ENCODE results near the gene ATG5.
A peak's percentile ranks its signal among the peaks of the same experiment; 100 is the strongest.

Gene ATG5

GRCh38 chr6:106325336-106326178, at the start of gene ATG5:
ATG5 (minus strand) TSS chr6:106325760; CDS start chr6:106316208, 9,552 bp downstream.
- DNase-seq: peak; percentile 74 to 100 (median 98)

- no peak for DNase-seq
Observed at GRCh38 chr6:106373502-106374239, 48.1 kb upstream of the ATG5 start.

- DNase-seq: no peak
Observed at GRCh38 chr6:106372838-106373501, 47.4 kb upstream of the ATG5 start.

- DNase-seq: no peak
Observed at GRCh38 chr6:106370639-106371038, 45.1 kb upstream of the ATG5 start.

GRCh38 chr6:106369739-106370138, 44.2 kb upstream of the ATG5 start:
- DNase-seq: no peak

- no peak for DNase-seq
Observed at GRCh38 chr6:106363401-106364138, 38.0 kb upstream of the ATG5 start.

GRCh38 chr6:106360989-106361430, 35.5 kb upstream of the ATG5 start:
- DNase-seq: no peak

GRCh38 chr6:106360410-106360988, 34.9 kb upstream of the ATG5 start, which contains the start of gene CRYBG1:
CRYBG1 (plus strand) TSS chr6:106360717; CDS start chr6:106360909, 192 bp downstream.
- DNase-seq: peak in 35 of 56 donors; percentile 1 to 56 (median 15)

- peak in 2 of 56 donors; percentile 8 to 17 for DNase-seq
Observed at GRCh38 chr6:106359959-106360409, 34.4 kb upstream of the ATG5 start.

GRCh38 chr6:106356378-106356777, 30.8 kb upstream of the ATG5 start:
- no peak for DNase-seq

- no peak for DNase-seq
Observed at GRCh38 chr6:106347219-106347618, 21.7 kb upstream of the ATG5 start.

- DNase-seq: peak in 39 of 56 donors; percentile 1 to 70 (median 27)
Observed at GRCh38 chr6:106339334-106340029, 13.9 kb upstream of the ATG5 start.

GRCh38 chr6:106334646-106335448, 9.3 kb upstream of the ATG5 start:
- peak in 15 of 56 donors; percentile 0 to 23 (median 7) for DNase-seq

- no peak for DNase-seq
Observed at GRCh38 chr6:106324726-106325335, 729 bp downstream of the ATG5 start.

- DNase-seq: no peak
Observed at GRCh38 chr6:106321940-106322339, 3.6 kb downstream of the ATG5 start.

- DNase-seq: no peak
Observed at GRCh38 chr6:106318851-106319250, 6.7 kb downstream of the ATG5 start.

GRCh38 chr6:106318061-106318460, 7.5 kb downstream of the ATG5 start:
- no peak for DNase-seq

- no peak for DNase-seq
Observed at GRCh38 chr6:106316375-106316766, 9.2 kb downstream of the ATG5 start.

Measured in nucleus accumbens (tissue), 56 donors.